ENCODE measurements around the gene ITPRID1.

GRCh38 chr7:31688372-31688771, 174.5 kb downstream of the ITPRID1 start:
- TF ChIP-seq CTCF (IDR thresholded peaks at IDR 0.05), result no peak
- TF ChIP-seq POLR2A (IDR thresholded peaks at IDR 0.05), result no peak

Data from uterus (tissue), 2 donors.